ENCODE measurements around the gene NFIC.

Gene NFIC

GRCh38 chr19:3408996-3409345 lies 42.6 kb downstream of the NFIC start:
- Histone ChIP-seq H3F3A (ENCODE audit: insufficient read depth, low read length) (no peaks in the 10 kb centered on the region), H3K9ac (ENCODE audit: low read length) (no peak overlapping the region), H3K4me3 (ENCODE audit: low read depth, low read length, poor library complexity, severe bottlenecking) (no peak overlapping the region), H3K4me1 (ENCODE audit: insufficient read depth, low read length, severe bottlenecking) (no peaks in the 10 kb centered on the region), H3K4me2 (ENCODE audit: low read length) (no peak overlapping the region), H4K20me1 (ENCODE audit: insufficient read depth, low read length) (no peaks in the 10 kb centered on the region), H3K27ac (ENCODE audit: low read depth, low read length, poor library complexity, severe bottlenecking) (no peak overlapping the region), H3K9me2 (ENCODE audit: low read depth, low read length) (no peaks in the 10 kb centered on the region), H3K27me3 (ENCODE audit: insufficient read depth, low read length) (no peaks in the 10 kb centered on the region), H3K9me3 (ENCODE audit: low read length) (no peaks in the 10 kb centered on the region), H3K36me3 (ENCODE audit: insufficient read depth, low read length) (no peaks in the 10 kb centered on the region), H2AFZ (ENCODE audit: low read length) (no peak overlapping the region), H3K79me2 (ENCODE audit: insufficient read depth, low read length) (no peaks in the 10 kb centered on the region)
- TF ChIP-seq CTCF (IDR thresholded peaks at IDR 0.05; ENCODE audit: low read length) (no peak), EZH2 (IDR thresholded peaks at IDR 0.05; ENCODE audit: borderline replicate concordance, low read length) (no peak)

GRCh38 chr19:3409346-3410064 lies 43.1 kb downstream of the NFIC start:
- Histone ChIP-seq H3K79me2 (ENCODE audit: insufficient read depth, low read length) (no peaks in the 10 kb centered on the region), H3K4me1 (ENCODE audit: insufficient read depth, low read length, severe bottlenecking) (no peaks in the 10 kb centered on the region)

GRCh38 chr19:3411636-3412035 lies 45.3 kb downstream of the NFIC start:
- Histone ChIP-seq H3K9ac (ENCODE audit: low read length) (no peak overlapping the region), H3K36me3 (ENCODE audit: insufficient read depth, low read length) (no peaks in the 10 kb centered on the region), H2AFZ (ENCODE audit: low read length) (no peak overlapping the region), H3K9me3 (ENCODE audit: low read length) (no peaks in the 10 kb centered on the region), H4K20me1 (ENCODE audit: insufficient read depth, low read length) (no peaks in the 10 kb centered on the region), H3K9me2 (ENCODE audit: low read depth, low read length) (no peaks in the 10 kb centered on the region), H3F3A (ENCODE audit: insufficient read depth, low read length) (no peaks in the 10 kb centered on the region), H3K4me1 (ENCODE audit: insufficient read depth, low read length, severe bottlenecking) (no peaks in the 10 kb centered on the region), H3K4me2 (ENCODE audit: low read length) (no peak overlapping the region), H3K27me3 (ENCODE audit: insufficient read depth, low read length) (no peaks in the 10 kb centered on the region), H3K79me2 (ENCODE audit: insufficient read depth, low read length) (no peaks in the 10 kb centered on the region), H3K4me3 (ENCODE audit: low read depth, low read length, poor library complexity, severe bottlenecking) (no peak overlapping the region), H3K27ac (ENCODE audit: low read depth, low read length, poor library complexity, severe bottlenecking) (no peak overlapping the region)
- TF ChIP-seq EZH2 (IDR thresholded peaks at IDR 0.05; ENCODE audit: borderline replicate concordance, low read length) (no peak), CTCF (IDR thresholded peaks at IDR 0.05; ENCODE audit: low read length) (no peak)

More at GRCh38 chr19:3409346-3410064, 43.1 kb downstream of the NFIC start:
- Histone ChIP-seq H3K4me2 (ENCODE audit: low read length) (no peak overlapping the region), H3K9me3 (ENCODE audit: low read length) (no peaks in the 10 kb centered on the region), H3K9me2 (ENCODE audit: low read depth, low read length) (no peaks in the 10 kb centered on the region), H3K9ac (ENCODE audit: low read length) (no peak overlapping the region), H2AFZ (ENCODE audit: low read length) (no peak overlapping the region), H3K27me3 (ENCODE audit: insufficient read depth, low read length) (no peaks in the 10 kb centered on the region), H3K4me3 (ENCODE audit: low read depth, low read length, poor library complexity, severe bottlenecking) (no peak overlapping the region), H3K36me3 (ENCODE audit: insufficient read depth, low read length) (no peaks in the 10 kb centered on the region), H3K27ac (ENCODE audit: low read depth, low read length, poor library complexity, severe bottlenecking) (no peak overlapping the region), H4K20me1 (ENCODE audit: insufficient read depth, low read length) (no peaks in the 10 kb centered on the region), H3F3A (ENCODE audit: insufficient read depth, low read length) (no peaks in the 10 kb centered on the region)
- TF ChIP-seq CTCF (IDR thresholded peaks at IDR 0.05; ENCODE audit: low read length), result no peak

Data from OCI-LY1 (cell line).